ENCODE measurements around the gene ERVFRD-1. TPM values are rescaled to one million over a fixed set of nuclear protein-coding genes. Genes with fewer than 3 reads are reported as not detected.
"Not testable (repeated sequence)": the region's sequence is repeated elsewhere in the genome, so short reads cannot be mapped to it uniquely, and the experiment has no call there.

Gene ERVFRD-1
- total and polyA plus RNA-seq, 5 donors, result 0.05 to 0.09 (median 0.09) TPM; not detected in 2

- Histone ChIP-seq H3K27me3 (ENCODE audit: control insufficient read depth, insufficient read depth) (no peaks in the 10 kb centered on the region), H3K4me1 (ENCODE audit: control insufficient read depth, insufficient read depth, low read length) (peaks cover 7% of the 10 kb centered on the region), H3K27ac (ENCODE audit: low read length) (no peak overlapping the region), H3K4me3 (ENCODE audit: low read length) (no peak overlapping the region), H3K9me3 (ENCODE audit: control insufficient read depth, low read length) (no peaks in the 10 kb centered on the region)
- WGBS, result 89% methylated on average over 2 of the region's 2 CpGs
- no peak for ATAC-seq
- intact Hi-C loops (cut with DNase I), result no loop called here
- DNase-seq, result no peak
Observed at GRCh38 chr6:11126876-11127275, 15.4 kb upstream of the ERVFRD-1 start.

GRCh38 chr6:11123978-11124377 lies 12.5 kb upstream of the ERVFRD-1 start:
- ATAC-seq (no peak), DNase-seq (no peak)
- 95% methylated on average over 2 of the region's 2 CpGs for WGBS
- intact Hi-C loops (cut with DNase I), result no loop called here
- H3K27ac ChIP-seq (ENCODE audit: low read length), result no peak overlapping the region
- peaks cover 10% of the 10 kb centered on the region for H3K4me1 ChIP-seq (ENCODE audit: control insufficient read depth, insufficient read depth, low read length)
- H3K4me3 ChIP-seq (ENCODE audit: low read length), result no peak overlapping the region
- H3K27me3 ChIP-seq (ENCODE audit: control insufficient read depth, insufficient read depth), result no peaks in the 10 kb centered on the region
- no peaks in the 10 kb centered on the region for H3K9me3 ChIP-seq (ENCODE audit: control insufficient read depth, low read length)

- no peak overlapping the region for H3K4me3 ChIP-seq (ENCODE audit: low read length)
- H3K9me3 ChIP-seq (ENCODE audit: control insufficient read depth, low read length), result no peaks in the 10 kb centered on the region
- H3K27me3 ChIP-seq (ENCODE audit: control insufficient read depth, insufficient read depth), result no peaks in the 10 kb centered on the region
- intact Hi-C loops (cut with DNase I), result no loop called here
- H3K4me1 ChIP-seq (ENCODE audit: control insufficient read depth, insufficient read depth, low read length), result peaks cover 5% of the 10 kb centered on the region
- DNase-seq (no peak), ATAC-seq (peak in 1 of 2 donors; percentile 39)
- 80% methylated on average over 1 of the region's 1 CpG for WGBS
- no peak overlapping the region for H3K27ac ChIP-seq (ENCODE audit: low read length)
Observed at GRCh38 chr6:11122380-11122779, 10.9 kb upstream of the ERVFRD-1 start.

- Histone ChIP-seq H3K27me3 (ENCODE audit: control insufficient read depth, insufficient read depth) (no peaks in the 10 kb centered on the region), H3K27ac (ENCODE audit: low read length) (no peak overlapping the region), H3K4me3 (ENCODE audit: low read length) (no peak overlapping the region), H3K9me3 (ENCODE audit: control insufficient read depth, low read length) (no peaks in the 10 kb centered on the region), H3K4me1 (ENCODE audit: control insufficient read depth, insufficient read depth, low read length) (peaks cover 5% of the 10 kb centered on the region)
- ATAC-seq (peak; percentile 28 to 42), DNase-seq (no peak)
- intact Hi-C loops (cut with DNase I), result no loop called here
- WGBS, result 61% methylated on average over 2 of the region's 2 CpGs
Observed at GRCh38 chr6:11121851-11122250, 10.3 kb upstream of the ERVFRD-1 start.

- intact Hi-C loops (cut with DNase I), result no loop called here
- Histone ChIP-seq H3K9me3 (ENCODE audit: control insufficient read depth, low read length) (no peaks in the 10 kb centered on the region), H3K4me1 (ENCODE audit: control insufficient read depth, insufficient read depth, low read length) (peaks cover 5% of the 10 kb centered on the region), H3K4me3 (ENCODE audit: low read length) (no peak overlapping the region), H3K27me3 (ENCODE audit: control insufficient read depth, insufficient read depth) (no peaks in the 10 kb centered on the region), H3K27ac (ENCODE audit: low read length) (no peak overlapping the region)
- ATAC-seq, result no peak
- no peak for DNase-seq
- 64% methylated on average over 4 of the region's 4 CpGs for WGBS
Observed at GRCh38 chr6:11120271-11121005, 8.9 kb upstream of the ERVFRD-1 start.

- 85% methylated on average over 11 of the region's 11 CpGs for WGBS
- ATAC-seq; H3K27ac ChIP-seq (ENCODE audit: low read length); H3K27me3 ChIP-seq (ENCODE audit: control insufficient read depth, insufficient read depth); H3K4me1 ChIP-seq (ENCODE audit: control insufficient read depth, insufficient read depth, low read length); H3K9me3 ChIP-seq (ENCODE audit: control insufficient read depth, low read length); intact Hi-C loops (cut with DNase I); H3K4me3 ChIP-seq (ENCODE audit: low read length); DNase-seq: not testable (repeated sequence)
Observed at GRCh38 chr6:11115808-11116536, 4.4 kb upstream of the ERVFRD-1 start.

GRCh38 chr6:11113038-11113437 lies 1.5 kb upstream of the ERVFRD-1 start:
- no peak for DNase-seq
- no peak overlapping the region for H3K27ac ChIP-seq (ENCODE audit: low read length)
- intact Hi-C loops (cut with DNase I), result no loop called here
- H3K4me1 ChIP-seq (ENCODE audit: control insufficient read depth, insufficient read depth, low read length), result peaks cover 6% of the 10 kb centered on the region
- H3K4me3 ChIP-seq (ENCODE audit: low read length), result no peak overlapping the region
- H3K9me3 ChIP-seq (ENCODE audit: control insufficient read depth, low read length), result no peaks in the 10 kb centered on the region
- H3K27me3 ChIP-seq (ENCODE audit: control insufficient read depth, insufficient read depth), result no peaks in the 10 kb centered on the region
- WGBS, result 93% methylated on average over 4 of the region's 4 CpGs
- no peak for ATAC-seq

- no peak overlapping the region for H3K27ac ChIP-seq (ENCODE audit: low read length)
- 51% methylated on average over 9 of the region's 9 CpGs for WGBS
- peaks cover 6% of the 10 kb centered on the region for H3K4me1 ChIP-seq (ENCODE audit: control insufficient read depth, insufficient read depth, low read length)
- H3K27me3 ChIP-seq (ENCODE audit: control insufficient read depth, insufficient read depth), result no peaks in the 10 kb centered on the region
- DNase-seq, result no peak
- no peaks in the 10 kb centered on the region for H3K9me3 ChIP-seq (ENCODE audit: control insufficient read depth, low read length)
- intact Hi-C loops (cut with DNase I), result no loop called here
- ATAC-seq, result peak in 1 of 2 donors; percentile 19
- no peak overlapping the region for H3K4me3 ChIP-seq (ENCODE audit: low read length)
Observed at GRCh38 chr6:11111769-11112437, 378 bp upstream of the ERVFRD-1 start.

- peaks cover 6% of the 10 kb centered on the region for H3K4me1 ChIP-seq (ENCODE audit: control insufficient read depth, insufficient read depth, low read length)
- ATAC-seq (no peak), DNase-seq (no peak)
- intact Hi-C loops (cut with DNase I), result no loop called here
- H3K4me3 ChIP-seq (ENCODE audit: low read length), result no peak overlapping the region
- H3K27ac ChIP-seq (ENCODE audit: low read length), result no peak overlapping the region
- H3K27me3 ChIP-seq (ENCODE audit: control insufficient read depth, insufficient read depth), result no peaks in the 10 kb centered on the region
- no peaks in the 10 kb centered on the region for H3K9me3 ChIP-seq (ENCODE audit: control insufficient read depth, low read length)
Observed at GRCh38 chr6:11108726-11109125, 2.8 kb downstream of the ERVFRD-1 start.

GRCh38 chr6:11103065-11103464 lies 8.5 kb downstream of the ERVFRD-1 start:
- Histone ChIP-seq H3K9me3 (ENCODE audit: control insufficient read depth, low read length) (no peaks in the 10 kb centered on the region), H3K27me3 (ENCODE audit: control insufficient read depth, insufficient read depth) (no peaks in the 10 kb centered on the region), H3K27ac (ENCODE audit: low read length) (no peak overlapping the region), H3K4me1 (ENCODE audit: control insufficient read depth, insufficient read depth, low read length) (no peaks in the 10 kb centered on the region), H3K4me3 (ENCODE audit: low read length) (no peak overlapping the region)
- WGBS, result 85% methylated on average over 5 of the region's 5 CpGs
- ATAC-seq (no peak), DNase-seq (no peak)
- intact Hi-C loops (cut with DNase I), result no loop called here

- H3K9me3 ChIP-seq (ENCODE audit: control insufficient read depth, low read length), result no peaks in the 10 kb centered on the region
- H3K4me1 ChIP-seq (ENCODE audit: control insufficient read depth, insufficient read depth, low read length), result no peaks in the 10 kb centered on the region
- H3K27ac ChIP-seq (ENCODE audit: low read length), result no peak overlapping the region
- 96% methylated on average over 5 of the region's 5 CpGs for WGBS
- ATAC-seq (no peak), DNase-seq (no peak)
- H3K4me3 ChIP-seq (ENCODE audit: low read length), result no peak overlapping the region
- intact Hi-C loops (cut with DNase I), result no loop called here
- H3K27me3 ChIP-seq (ENCODE audit: control insufficient read depth, insufficient read depth), result no peaks in the 10 kb centered on the region
Observed at GRCh38 chr6:11101417-11101816, 10.1 kb downstream of the ERVFRD-1 start.
